Fibroblast of lung (primary cell): ENCODE measurements around the gene NCOA7. TPM values are rescaled to one million over a fixed set of nuclear protein-coding genes. Genes with fewer than 3 reads are reported as not detected.
"Not testable (repeated sequence)": the region's sequence is repeated elsewhere in the genome, so short reads cannot be mapped to it uniquely, and the experiment has no call there.

Source experiments
- DNase-seq, 2 donors: peaks; one replicate each; pipeline versions ENCODE4 v3.0.0 to v3.0.0-alpha.2; 2010; ENCODE audit warnings: low read depth in 2 of 2
- H2AFZ ChIP-seq: 2 replicates; pipeline ENCODE4 v1.5.1; 2012; ENCODE audit warnings: low read length, control low read depth, inconsistent platforms
- H3K27ac ChIP-seq: 2 replicates; pipeline ENCODE4 v1.5.1; 2011; ENCODE audit warnings: low read length, control low read depth; ENCODE audit not compliant: insufficient read depth
- H3K27me3 ChIP-seq: 2 replicates; pipeline ENCODE4 v1.5.1; 2011; ENCODE audit warnings: mild to moderate bottlenecking, low read length; ENCODE audit not compliant: control insufficient read depth, insufficient read depth
- H3K36me3 ChIP-seq: 2 replicates; pipeline ENCODE4 v1.5.1; 2011; ENCODE audit warnings: low read length; ENCODE audit not compliant: control insufficient read depth, insufficient read depth
- H3K4me1 ChIP-seq: 2 replicates; pipeline ENCODE4 v1.5.1; 2011; ENCODE audit warnings: low read length; ENCODE audit not compliant: control insufficient read depth, insufficient read depth; ENCODE audit errors: extremely low read depth
- H3K4me2 ChIP-seq: 2 replicates; pipeline ENCODE4 v1.5.1; 2011; ENCODE audit warnings: low read length, control low read depth; ENCODE audit not compliant: insufficient read depth; ENCODE audit errors: extremely low read depth
- H3K4me3 ChIP-seq, 4 experiments: fragments of 200-600 bp in 1 of 4; sonication (generic) in 1 of 4; replicated peaks in 1 of 4; 2 replicates each; pipeline ENCODE4 v1.5.1; 2011 to 2016; ENCODE audit warnings: low read length in 4 of 4, low read depth in 3 of 4, mild to moderate bottlenecking in 3 of 4, control low read depth in 2 of 4, inconsistent platforms in 1 of 4, mixed read lengths in 1 of 4; ENCODE audit not compliant: insufficient read depth in 1 of 4; ENCODE audit errors: control extremely low read depth in 1 of 4
- H3K79me2 ChIP-seq: 2 replicates; pipeline ENCODE4 v1.5.1; 2012; ENCODE audit warnings: mild to moderate bottlenecking, low read length, inconsistent platforms; ENCODE audit not compliant: control insufficient read depth, insufficient read depth
- H3K9ac ChIP-seq: 2 replicates; pipeline ENCODE4 v1.5.1; 2011; ENCODE audit warnings: mild to moderate bottlenecking, low read length, control low read depth; ENCODE audit not compliant: insufficient read depth
- H3K9me3 ChIP-seq: 2 replicates; pipeline ENCODE4 v1.5.1; 2012; ENCODE audit warnings: low read depth, low read length; ENCODE audit not compliant: control insufficient read depth, insufficient read depth
- H4K20me1 ChIP-seq: 2 replicates; pipeline ENCODE4 v1.5.1; 2011; ENCODE audit warnings: low read length; ENCODE audit not compliant: control insufficient read depth, insufficient read depth; ENCODE audit errors: extremely low read depth
- CTCF ChIP-seq, 2 donors: IDR thresholded peaks in 1 of 2; conservative IDR thresholded peaks in 1 of 2; 1 replicate in 1 of 2; 2 replicates in 1 of 2; pipeline ENCODE4 v1.5.1; 2011 to 2012; ENCODE audit warnings: low read length in 2 of 2, control low read depth in 1 of 2, inconsistent platforms in 1 of 2, low read depth in 1 of 2, mild to moderate bottlenecking in 1 of 2
- EZH2 ChIP-seq: IDR thresholded peaks from 2 replicates; pipeline ENCODE4 v1.5.1; 2012; ENCODE audit warnings: low read length, control low read depth, mild to moderate bottlenecking; ENCODE audit errors: missing control alignments
- polyA plus RNA-seq, 2 donors: library from polyadenylated mRNA; depleted of rRNA in 1 of 2; stranded (reverse) in 1 of 2; unstranded in 1 of 2; fragments of >200 nt; gene quantifications; 2 replicates each; pipeline ENCODE4 v1.2.1, GENCODE V29; 2011 to 2012; ENCODE audit warnings: missing spikeins in 1 of 2
- total RNA-seq: library from RNA; depleted of rRNA; stranded (reverse); fragments of >200 nt; gene quantifications from 2 replicates; pipeline ENCODE4 v1.2.1, GENCODE V29; 2014

The NCOA7 gene
- total and polyA plus RNA-seq, 2 donors (not counting 1 experiment from before 2014, with no cell fraction given) = 13.7 to 49.9 TPM

DNA sequence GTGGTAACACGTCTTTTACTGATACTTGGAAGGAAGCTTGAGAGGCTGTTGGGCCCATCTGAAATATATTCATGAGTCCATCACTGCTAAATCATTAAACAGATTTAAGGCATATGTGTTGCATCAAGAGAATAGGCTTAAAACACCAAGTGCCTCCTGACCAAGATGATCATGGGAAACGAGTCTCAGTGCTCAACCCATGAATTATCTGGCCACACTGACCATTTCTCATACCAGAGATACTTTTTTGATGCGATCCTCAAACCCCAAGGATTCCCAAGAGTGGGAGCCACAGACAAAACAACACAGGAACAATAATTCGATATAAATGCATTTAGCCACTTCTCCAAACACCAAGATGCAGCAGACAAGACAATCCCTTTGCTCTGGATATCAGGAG lies 24.1 kb upstream of the NCOA7 start:
- no peaks in the 10 kb centered on the region for H3K4me1 ChIP-seq
- H3K36me3 ChIP-seq = no peaks in the 10 kb centered on the region
- peaks cover 7% of the 10 kb centered on the region for H3K27me3 ChIP-seq
- DNase-seq = no peak
- no peak overlapping the region for H3K9ac ChIP-seq
- H3K9me3 ChIP-seq = no peaks in the 10 kb centered on the region
- peaks cover 2% of the 10 kb centered on the region for H4K20me1 ChIP-seq
- H3K4me3 ChIP-seq = no peak overlapping the region
- H3K27ac ChIP-seq = no peak overlapping the region
- TF ChIP-seq EZH2 (no peak), CTCF (conservative IDR thresholded peaks at IDR 0.05 in 1 of 2, IDR thresholded peaks at IDR 0.05 in 1 of 2; ENCODE audit: low read depth in 1 of 2, low read length in 2 of 2) (no peak)
- H3K4me2 ChIP-seq = no peak overlapping the region
- no peak overlapping the region for H2AFZ ChIP-seq
- H3K79me2 ChIP-seq = no peaks in the 10 kb centered on the region

GRCh38 chr6:125769147-125769783 lies 21.5 kb upstream of the NCOA7 start:
- Histone ChIP-seq H3K79me2 (no peaks in the 10 kb centered on the region), H3K27ac (no peak overlapping the region), H2AFZ (no peak overlapping the region), H4K20me1 (peaks cover 2% of the 10 kb centered on the region), H3K9ac (no peak overlapping the region), H3K4me1 (no peaks in the 10 kb centered on the region), H3K36me3 (no peaks in the 10 kb centered on the region), H3K27me3 (peaks cover 7% of the 10 kb centered on the region), H3K4me2 (no peak overlapping the region), H3K4me3 (no peak overlapping the region), H3K9me3 (no peaks in the 10 kb centered on the region)
- no peak for TF ChIP-seq EZH2
- TF ChIP-seq CTCF (conservative IDR thresholded peaks at IDR 0.05 in 1 of 2, IDR thresholded peaks at IDR 0.05 in 1 of 2; ENCODE audit: low read depth in 1 of 2, low read length in 2 of 2) = no peak
- DNase-seq = no peak

DNA sequence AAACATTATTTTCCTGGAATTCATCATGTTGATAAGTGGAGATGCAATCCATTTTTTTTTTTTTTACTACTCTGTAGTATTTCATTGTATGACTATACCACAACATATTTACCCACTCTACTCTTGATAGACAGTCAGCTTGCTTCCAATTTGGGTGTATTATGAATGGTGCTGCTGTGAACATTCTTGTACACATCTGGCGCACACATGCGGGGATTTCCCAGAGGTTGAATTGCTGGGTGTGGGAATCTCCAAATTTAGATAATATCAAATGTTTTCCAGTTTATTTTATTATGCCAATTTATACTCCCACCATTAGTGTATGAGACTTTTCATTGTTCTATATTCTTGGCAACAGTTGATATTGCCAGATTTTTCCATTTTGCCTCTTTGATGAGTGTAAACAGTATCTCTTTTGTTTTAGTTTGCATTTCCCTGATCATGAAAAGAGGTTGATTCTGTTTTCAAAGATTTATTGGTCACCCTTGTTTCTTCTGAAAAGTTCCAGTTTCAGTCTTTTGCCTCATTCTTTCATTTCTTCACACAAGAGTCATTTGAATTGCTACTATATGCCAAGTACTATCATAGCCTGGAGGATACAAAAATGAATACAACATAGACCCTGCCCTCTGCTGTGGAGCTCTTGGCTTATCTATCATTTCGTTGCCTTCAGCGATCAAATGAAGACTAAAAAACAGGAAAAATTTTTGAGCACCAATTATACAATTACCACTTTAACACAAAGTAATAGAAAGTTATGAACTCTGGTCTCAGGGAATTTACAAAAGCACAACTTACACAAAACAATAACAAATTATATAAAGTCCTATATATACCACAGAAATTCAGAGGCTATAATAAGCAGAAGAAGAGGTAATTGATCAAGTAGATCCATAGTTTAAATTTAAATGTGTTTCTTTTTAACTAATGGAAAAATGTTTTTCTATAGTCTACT lies 17.1 kb upstream of the NCOA7 start:
- Histone ChIP-seq H3K4me1 (no peaks in the 10 kb centered on the region), H2AFZ (no peak overlapping the region), H3K9ac (no peak overlapping the region), H4K20me1 (peaks cover 2% of the 10 kb centered on the region), H3K27me3 (peaks cover 3% of the 10 kb centered on the region), H3K27ac (no peak overlapping the region), H3K79me2 (no peaks in the 10 kb centered on the region), H3K9me3 (no peaks in the 10 kb centered on the region), H3K4me2 (no peak overlapping the region), H3K36me3 (no peaks in the 10 kb centered on the region), H3K4me3 (no peak overlapping the region)
- TF ChIP-seq EZH2 = no peak
- DNase-seq = no peak

- not testable (repeated sequence) for H3K36me3 ChIP-seq, H3K9me3 ChIP-seq, H3K27me3 ChIP-seq, H3K4me2 ChIP-seq, DNase-seq, H2AFZ ChIP-seq, H3K79me2 ChIP-seq, H4K20me1 ChIP-seq, H3K4me1 ChIP-seq, H3K9ac ChIP-seq, H3K27ac ChIP-seq, H3K4me3 ChIP-seq
Measured at GRCh38 chr6:125776107-125776826, 14.5 kb upstream of the NCOA7 start.
